ENCODE data around the gene FNDC3B.

Gene FNDC3B

DNA sequence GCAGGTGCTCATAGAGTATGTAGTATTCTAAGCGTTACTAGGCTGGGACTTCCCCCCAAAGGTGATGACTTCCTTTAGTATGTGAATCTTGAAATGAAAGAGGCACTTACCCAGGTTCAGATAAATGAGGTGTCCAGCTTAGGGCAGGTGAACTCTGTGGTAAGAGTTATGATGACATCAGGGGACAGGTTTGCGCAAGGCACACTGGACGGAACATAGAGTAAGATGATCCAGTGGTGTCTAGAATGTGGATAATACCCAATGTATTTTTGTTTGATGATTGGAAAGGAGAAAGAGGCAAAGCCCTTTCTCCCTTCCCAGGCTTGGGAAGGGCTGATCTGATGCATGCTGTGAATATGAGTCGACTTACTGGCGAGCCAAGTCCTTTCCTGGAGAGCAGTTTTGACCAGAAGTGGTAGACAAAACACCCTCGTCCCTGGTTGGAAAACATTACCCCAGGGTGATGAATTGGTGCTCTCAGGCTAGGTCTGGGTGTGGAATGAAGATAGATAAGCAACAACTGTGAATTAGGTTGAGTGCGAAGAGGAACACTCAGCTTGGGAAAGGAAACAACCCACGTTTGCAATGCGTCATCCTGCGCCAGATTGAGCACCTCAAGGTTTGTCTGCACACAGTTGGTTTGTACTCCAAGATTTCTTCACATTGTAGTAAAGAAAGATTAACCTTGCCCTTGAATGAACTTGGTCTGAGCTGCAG lies 284.7 kb downstream of the FNDC3B start:
- peak; percentile 48 for DNase-seq

DNA sequence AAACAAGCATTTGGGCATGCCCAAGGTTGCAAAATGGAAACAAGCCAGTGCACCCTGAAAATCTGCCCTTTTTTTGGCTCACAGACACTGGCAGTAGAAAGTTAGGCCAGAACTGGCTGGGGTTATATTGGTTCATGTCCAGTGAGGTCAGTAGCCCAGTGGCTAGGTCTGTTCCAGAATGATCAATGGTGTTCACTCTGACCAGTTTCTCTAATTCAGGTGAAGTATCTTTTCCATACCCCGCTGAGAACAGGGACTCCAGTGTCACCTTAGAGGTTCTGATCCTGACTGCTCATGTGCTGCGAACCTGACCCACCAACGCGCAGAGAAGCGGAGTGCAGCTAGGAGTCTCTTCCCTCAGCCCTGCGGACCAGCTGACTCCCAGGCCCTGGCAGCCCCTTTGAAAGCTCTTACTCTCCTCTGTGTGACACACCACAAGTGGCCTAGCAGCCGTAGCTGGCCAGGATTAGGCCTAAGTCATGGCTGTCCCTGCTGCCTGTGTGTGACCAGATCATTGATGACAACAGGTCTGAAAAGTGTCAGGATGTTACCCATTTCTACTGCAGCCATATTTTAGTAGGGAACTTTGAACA lies 285.3 kb downstream of the FNDC3B start:
- DNase-seq = no peak

DNA sequence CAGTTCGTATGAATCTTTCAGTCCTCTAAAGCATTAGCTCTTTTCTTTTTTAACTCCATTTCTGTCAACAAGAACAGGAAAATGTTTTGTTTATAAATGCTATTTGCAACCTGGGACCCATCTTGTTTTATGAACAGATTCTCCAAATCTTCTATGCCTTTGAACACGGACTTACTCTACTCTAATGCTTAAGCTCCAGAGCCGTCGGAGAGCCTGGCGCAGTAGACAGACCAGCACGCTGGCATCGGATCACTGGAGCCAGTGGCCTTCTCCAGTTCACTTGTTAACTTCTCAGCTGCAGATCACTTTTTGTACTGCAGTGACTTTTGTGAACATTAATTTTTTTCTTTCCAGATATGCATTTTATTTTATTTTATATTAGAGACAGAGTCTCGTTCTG lies 286.1 kb downstream of the FNDC3B start:
- DNase-seq = no peak

DNA sequence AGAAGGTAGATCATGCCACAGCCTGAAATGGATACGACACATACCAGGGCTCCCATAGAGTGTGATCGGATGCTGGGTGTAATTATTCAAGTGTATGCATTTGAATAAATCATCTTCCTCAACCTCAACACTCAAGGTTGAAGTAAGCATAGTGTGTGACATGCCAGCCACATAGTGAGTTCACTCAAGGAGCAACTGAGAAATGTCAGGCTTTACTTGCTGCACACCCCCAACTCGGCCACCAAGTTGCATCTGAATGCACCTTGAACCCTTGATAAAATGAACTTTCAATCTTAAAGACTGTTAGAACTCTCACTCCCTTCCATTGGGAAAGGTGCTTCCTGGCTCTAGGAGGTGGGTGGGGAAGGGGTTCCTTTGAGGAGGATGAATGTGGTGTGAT lies 287.6 kb downstream of the FNDC3B start:
- no peak for DNase-seq

DNA sequence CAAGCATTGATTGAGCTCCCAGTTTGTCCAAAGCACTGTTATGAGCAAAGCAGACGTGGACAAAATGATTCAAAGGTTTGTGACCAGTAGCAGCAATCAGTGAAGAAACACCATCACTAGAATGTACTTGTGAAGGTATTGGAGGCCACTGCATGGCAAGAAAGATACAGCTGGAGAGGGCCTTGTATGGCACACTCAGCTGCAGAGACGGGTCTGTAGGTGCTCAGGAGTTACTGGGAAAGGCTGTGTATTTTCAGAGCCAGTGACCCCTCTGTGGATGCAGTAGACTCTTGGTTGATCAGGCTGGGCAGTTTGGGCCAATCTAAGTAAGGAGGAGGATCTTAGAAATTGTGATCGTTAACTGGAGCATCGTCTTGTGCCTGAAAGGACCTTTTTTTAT lies 288.9 kb downstream of the FNDC3B start:
- no peak for DNase-seq

DNA sequence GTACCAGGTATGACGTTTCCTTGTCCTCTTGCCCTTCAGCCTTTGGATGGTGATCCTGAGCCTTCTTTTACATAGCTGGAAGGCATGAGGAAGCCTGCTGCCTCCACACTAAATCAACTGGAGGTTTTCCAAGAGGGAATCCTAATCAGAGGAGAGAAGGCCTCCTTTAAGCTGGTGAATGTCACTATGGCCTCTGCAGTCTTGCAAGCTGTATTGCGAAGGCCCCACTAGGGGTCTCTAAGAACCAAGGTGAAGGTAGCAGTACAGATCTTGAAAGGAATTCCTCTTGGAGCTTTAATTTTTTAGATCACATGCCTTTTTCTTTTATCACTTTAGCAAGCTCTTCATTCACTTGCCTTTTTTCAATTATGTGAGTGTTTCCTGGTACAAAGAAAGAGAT lies 289.7 kb downstream of the FNDC3B start:
- no peak for DNase-seq

DNA sequence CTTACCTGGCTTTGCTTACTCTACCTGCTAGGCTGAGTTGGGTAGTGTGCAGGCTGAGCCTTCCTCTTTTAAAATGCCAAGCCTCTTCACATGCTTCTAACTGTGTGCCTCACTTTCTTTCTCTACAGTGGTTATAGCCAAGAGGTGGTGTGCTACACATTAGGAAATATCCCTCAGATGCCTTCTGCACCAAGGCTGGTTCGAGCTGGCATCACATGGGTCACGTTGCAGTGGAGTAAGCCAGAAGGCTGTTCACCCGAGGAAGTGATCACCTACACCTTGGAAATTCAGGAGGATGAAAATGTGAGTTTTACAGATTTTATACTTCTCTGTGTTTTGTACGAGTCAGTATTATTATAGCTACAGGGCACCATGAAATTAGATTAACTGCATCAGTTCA lies 291.0 kb downstream of the FNDC3B start:
- DNase-seq = no peak

DNA sequence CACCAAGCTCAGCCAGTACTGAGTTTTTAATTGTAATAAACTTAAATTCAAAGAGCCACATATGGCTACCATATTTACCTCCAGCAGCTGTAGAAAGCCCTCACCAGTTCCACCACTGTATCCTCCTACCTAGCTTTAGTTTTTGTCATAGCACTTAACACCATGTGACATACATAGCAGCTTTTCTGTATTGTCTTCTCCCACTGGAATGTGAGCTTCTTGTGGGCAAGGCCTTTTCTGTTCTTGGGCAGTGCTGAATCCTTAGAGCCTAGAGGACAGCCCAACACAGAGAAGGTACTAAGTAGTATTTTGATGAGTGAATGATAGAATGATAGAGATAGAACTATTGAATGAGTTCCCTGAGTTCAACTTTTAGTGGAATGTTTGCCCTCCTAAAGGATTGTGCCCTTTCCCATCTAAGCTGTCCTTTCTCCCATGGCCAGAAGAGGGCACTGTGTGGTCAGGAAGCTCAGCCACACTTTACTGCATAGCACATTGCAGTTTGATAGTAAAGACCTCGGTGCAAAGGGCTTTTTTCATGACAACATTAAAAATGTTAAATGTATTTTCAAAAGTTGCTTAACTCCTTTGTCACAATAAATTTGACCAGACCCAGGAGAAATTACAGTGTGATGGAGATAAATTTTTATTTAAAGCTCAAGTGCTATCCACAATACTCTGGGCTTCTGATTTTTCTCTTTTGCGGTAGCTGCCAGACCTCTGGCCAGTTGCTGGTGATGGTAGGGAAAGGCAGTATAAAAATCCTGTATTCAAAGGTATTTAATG lies 293.1 kb downstream of the FNDC3B start:
- DNase-seq = peak; percentile 71

DNA sequence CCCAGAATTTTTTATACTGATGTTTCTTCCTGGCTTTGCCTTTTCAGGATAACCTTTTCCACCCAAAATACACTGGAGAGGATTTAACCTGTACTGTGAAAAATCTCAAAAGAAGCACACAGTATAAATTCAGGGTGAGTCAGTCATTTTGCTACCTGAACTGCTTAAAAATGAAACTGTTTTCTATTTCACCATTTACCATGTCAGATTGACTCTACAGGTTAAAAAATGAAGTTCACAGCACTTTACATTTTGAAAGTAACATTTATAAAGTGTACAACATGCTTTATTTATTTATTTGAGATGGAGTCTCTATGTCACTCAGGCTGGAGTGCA lies 293.6 kb downstream of the FNDC3B start:
- DNase-seq = no peak

DNA sequence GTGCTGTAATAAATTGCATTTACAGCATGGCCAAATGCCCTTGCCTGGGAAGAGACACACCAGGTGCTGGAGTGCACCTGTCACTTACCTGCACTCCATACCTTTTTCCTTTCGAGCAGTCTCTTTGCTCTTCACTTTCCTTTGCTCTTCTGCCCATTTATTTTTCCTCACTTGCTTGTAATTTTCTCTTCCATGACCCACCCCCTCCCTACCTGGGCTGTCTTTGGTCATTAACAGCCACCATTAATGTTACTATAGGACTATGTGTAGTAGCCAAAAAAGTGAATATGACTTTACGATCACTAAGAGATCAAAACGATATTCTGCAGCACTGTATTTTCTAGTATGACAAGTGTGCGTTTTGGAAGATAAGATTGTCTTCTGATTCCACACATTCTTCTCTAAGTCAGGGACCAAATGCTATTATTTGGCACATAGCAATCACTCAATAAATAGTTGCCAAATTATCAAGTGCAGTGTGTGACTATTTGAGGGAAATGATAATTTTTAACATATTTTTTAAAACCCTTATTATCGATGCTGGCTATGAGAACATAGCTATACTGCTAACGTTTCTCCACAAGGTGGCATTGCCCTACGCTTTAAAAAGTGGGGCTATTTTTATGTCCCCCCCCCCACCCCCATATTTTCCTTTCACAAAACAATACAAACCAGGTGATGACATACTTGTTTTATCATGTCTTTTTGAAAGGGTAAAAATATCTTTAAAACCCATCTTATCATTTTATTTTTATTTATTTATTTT lies 294.5 kb downstream of the FNDC3B start:
- no peak for DNase-seq

DNA sequence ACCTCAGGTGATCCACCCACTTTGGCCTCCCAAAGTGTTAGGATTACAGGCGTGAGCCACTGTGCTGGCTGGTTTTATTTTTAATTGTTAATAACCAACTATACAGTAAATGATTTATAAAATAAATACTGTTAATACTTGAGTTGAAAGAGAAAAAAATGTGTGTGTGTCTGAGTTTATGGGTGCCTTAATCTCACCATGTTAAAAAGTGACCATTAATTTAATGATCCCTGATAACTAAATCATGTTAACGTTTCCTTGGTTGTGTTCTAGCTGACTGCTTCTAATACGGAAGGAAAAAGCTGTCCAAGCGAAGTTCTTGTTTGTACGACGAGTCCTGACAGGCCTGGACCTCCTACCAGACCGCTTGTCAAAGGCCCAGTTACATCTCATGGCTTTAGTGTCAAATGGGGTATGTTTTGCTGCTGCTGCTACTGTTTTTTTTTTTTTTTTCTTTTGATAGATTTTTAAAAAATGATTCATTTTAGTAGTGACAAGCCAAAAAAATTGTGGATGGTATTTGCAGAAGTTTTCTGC lies 295.4 kb downstream of the FNDC3B start:
- DNase-seq = no peak

DNA sequence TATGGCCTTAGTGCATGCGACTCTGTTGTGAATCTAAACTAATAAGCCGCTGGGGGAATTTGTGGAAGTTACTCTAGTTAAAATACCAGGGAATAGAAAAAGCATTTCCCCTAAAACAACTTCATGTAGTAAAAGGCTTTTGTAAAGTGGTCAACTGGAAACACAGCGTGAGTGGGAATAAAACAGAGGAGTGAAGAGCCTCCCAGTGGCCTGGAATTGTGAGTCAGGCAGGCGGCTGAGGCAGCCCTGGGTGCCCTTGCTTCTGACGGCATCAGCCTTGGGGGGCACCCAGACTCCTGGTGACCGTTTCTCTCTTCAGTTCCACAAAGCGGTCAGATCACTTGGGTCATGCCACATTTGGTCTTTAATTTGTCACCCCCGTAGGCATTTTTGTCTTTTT lies 300.5 kb downstream of the FNDC3B start:
- no peak for DNase-seq

DNA sequence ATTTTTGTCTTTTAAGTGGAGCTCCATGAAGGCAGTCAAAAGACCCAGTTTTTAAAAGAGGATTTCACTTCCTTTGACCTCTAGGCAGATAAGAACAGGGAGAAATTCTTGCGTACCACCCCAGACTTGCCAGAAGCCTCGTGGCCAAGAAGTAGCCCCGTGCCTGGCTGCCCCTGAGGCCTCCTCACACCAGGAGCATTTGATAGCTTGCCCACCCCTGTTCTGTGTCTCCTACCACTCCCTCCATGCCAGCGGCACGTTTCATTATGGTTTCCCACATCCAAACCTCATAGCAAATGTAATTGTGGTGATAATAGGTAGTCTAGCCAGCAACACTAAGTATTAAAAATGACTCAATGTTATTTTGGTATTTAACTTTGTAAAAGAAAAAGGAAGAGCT lies 301.2 kb downstream of the FNDC3B start:
- no peak for DNase-seq

DNA sequence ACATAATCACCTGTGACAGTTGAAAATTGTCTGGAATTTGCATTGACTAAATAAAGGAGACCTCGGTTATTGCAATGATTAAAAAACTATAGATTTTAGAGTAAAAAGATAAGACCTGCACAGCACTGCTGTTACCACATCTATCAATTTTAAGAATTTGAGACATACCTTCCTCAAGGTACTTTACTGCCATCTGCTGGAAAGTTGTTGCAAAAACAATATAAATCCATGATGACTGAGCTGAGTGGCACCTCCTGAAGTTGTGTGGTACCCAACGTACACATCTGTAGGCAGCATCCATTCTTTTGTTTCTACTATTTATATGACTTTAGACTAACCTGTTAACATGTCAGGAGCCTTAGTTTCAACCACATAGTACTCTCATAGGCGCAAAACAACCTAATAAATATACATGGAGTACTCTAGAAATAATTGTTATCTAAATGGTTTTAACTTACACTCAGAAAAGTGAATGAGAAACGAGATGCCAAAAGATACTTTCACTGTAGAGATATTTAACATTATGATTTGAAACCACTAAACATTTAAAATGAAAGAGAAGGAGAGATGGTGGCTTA lies 302.2 kb downstream of the FNDC3B start:
- DNase-seq = no peak

DNA sequence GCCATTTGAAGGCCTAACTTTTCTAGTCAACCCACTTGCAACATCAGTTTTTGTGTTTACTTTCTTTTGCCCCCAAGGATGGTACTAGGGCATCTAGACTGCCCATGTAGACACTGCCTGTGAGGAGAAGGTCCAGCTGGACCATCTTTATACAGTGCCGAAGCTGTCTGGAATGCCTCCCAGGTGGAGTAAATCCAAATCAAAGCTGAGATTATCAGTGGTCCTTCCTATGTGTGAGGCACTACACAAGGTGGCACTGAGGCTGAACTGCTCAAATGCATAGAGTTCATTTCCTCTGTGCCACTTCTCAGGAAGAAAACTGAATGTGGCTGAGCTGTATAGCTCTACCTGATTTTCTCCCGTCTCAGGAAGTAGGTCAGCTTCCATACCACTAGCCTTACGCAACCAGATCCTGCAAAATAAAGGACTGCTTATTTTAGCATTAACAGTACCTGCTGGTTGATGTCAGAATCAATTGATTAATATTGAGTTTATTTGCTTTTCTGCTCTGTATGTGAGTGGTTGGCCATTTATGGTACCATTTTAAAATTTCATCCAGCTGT lies 302.8 kb downstream of the FNDC3B start:
- no peak for DNase-seq

DNA sequence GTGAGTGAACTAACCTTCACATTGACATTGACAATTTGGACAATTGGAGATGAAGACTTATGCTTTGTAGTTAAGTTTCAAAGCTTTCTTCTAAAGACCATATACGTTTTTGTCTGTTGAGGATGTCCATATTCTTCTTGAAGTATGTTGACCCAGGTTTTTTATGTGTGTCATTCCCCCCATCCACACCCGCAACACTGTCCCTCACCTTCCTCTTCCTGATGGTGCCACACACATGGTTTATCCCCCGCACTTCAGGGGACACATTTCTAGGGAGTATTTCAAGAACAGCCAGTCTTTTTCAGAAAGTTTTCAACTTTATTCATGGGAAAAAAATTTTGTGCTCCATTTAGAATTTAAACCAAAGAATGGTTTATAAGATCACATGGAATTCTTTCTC lies 303.7 kb downstream of the FNDC3B start:
- DNase-seq = no peak

DNA sequence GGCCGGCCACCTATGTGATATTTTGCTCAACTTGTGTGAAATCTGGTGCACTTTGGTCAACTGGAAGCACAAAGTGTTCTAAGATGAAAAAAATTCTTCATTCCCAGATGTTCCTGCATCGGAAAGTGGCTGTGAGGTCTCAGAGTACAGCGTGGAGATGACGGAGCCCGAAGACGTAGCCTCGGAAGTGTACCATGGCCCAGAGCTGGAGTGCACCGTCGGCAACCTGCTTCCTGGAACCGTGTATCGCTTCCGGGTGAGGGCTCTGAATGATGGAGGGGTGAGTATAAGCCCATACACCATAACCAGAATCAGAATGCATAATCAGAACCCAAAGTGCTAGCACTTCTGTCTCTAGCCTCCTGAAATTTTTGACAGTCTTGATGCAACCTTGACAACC lies 304.6 kb downstream of the FNDC3B start:
- DNase-seq = no peak

DNA sequence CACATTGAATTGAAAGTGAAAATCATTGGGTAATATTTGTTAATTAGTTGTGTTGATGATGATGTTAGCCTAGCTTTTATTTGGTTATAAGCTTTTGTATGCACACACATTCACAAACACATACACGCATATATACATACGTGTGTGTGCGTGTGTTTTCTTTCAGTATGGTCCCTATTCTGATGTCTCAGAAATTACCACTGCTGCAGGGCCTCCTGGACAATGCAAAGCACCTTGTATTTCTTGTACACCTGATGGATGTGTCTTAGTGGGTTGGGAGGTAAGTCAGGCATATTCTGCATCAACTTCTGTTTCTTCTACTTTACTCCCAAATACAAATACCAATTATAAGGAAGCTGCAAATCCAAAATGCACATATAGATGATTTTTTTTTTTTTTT lies 306.8 kb downstream of the FNDC3B start:
- DNase-seq = no peak

DNA sequence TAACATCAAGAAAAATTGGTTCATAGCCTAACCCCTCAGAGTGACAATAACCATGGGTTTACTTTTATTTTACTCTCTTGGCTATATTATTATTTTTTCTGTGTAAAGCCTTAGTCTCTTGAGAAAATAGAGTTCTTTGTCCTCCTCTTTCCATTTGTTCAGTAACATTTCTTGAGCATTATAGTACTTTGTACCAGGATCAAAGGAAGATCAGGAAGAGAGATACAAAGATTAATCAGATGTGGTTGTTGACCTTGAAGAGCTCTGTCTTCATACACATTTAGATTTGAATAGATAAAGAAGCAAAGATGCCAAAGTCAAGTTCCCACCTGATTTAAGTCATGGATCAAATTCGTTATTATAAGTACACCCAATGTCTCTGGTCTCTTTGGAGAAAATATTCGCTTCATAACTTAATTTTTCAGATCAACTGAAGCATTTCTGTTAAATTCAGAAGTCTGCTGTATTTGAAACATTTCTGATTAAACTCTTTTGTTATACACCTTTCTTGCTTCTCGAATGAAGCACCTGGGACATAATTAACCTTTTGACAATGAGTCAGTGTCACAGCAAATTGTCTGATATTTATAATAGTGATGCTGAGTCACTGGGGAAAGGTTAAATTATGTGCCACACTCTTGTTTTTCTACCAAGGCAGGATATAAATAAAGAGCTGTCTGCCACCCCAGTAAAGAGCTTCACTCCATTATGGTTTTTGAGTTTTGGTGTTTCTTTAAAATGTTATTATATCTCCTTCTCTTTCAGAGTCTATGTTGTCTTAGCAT lies 308.7 kb downstream of the FNDC3B start:
- no peak for DNase-seq

DNA sequence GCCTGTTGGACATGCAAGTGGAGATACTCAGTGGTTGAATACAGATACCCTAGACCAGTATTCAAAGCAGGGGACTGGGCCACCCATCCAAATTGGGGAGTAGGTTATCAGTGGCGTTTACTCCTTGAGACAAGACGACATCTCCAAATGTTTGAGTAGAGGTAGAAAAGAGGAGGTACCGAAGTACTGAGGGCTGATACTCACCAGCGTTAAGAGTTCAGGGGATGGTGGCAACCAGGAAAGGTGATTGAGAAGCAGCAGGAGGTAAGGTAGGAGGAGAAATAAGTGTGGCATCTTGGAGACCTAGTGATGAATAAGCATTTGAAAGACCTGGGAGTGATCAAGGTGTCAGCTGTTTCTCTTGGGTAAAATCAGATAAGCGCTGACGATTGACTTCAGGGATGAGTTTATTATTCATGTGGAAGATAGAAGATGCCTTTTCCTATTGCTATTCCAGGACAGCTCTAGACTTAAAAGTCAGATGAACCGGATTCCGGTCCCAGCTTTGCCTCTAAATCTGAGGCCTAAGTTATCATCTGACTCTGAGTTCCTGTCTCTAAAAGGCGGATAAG lies 312.6 kb downstream of the FNDC3B start:
- DNase-seq = no peak

DNA sequence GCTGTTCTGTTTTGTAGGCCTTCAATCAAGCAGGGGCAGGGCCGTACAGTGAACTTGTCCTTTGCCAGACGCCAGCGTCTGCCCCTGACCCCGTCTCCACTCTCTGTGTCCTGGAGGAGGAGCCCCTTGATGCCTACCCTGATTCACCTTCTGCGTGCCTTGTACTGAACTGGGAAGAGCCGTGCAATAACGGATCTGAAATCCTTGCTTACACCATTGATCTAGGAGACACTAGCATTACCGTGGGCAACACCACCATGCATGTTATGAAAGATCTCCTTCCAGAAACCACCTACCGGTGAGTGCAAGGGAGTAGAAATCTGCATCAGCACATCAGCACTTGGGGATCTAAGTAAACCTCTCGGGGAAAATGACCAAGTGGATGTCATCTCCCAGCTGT lies 313.4 kb downstream of the FNDC3B start:
- no peak for DNase-seq

Measured in stimulated activated CD8-positive, alpha-beta memory T cell treated with anti-CD3 and anti-CD28 coated beads, Interleukin-4, amount 100 ng/mL, for 48 hours (primary cell).